Gastrocnemius medialis (tissue), 4 donors: ENCODE measurements around the gene OTOP2. TPM values are rescaled to one million over a fixed set of nuclear protein-coding genes. Genes with fewer than 3 reads are reported as not detected.
"Not testable (repeated sequence)": the region's sequence is repeated elsewhere in the genome, so short reads cannot be mapped to it uniquely, and the experiment has no call there.

Source experiments
- ATAC-seq, 2 donors: fragments of 150-250 bp; one replicate each; pipeline ENCODE4 v1.9.1; 2016
- DNase-seq, 2 donors: peaks; one replicate each; pipeline ENCODE4 v3.0.0-alpha.2; 2019
- H3K27ac ChIP-seq, 4 donors: fragments of 200-600 bp; sonication (generic); 1 replicate in 1 of 4; 2 replicates in 3 of 4; pipeline ENCODE4 v1.5.1; 2016 to 2018; ENCODE audit warnings: mild to moderate bottlenecking in 2 of 4, moderate library complexity in 1 of 4
- H3K27me3 ChIP-seq, 3 donors: fragments of 200-600 bp; sonication (generic) in 2 of 3; 1 replicate in 1 of 3; 2 replicates in 2 of 3; pipeline versions ENCODE4 v1.5.1 to v1.6.0; 2016 to 2019; ENCODE audit warnings: mild to moderate bottlenecking in 1 of 3, moderate library complexity in 1 of 3
- H3K36me3 ChIP-seq, 2 donors: fragments of 200-600 bp; sonication (generic) in 1 of 2; one replicate each; pipeline ENCODE4 v1.5.1; 2017 to 2018
- H3K4me1 ChIP-seq, 2 donors: fragments of 200-600 bp; sonication (generic) in 1 of 2; one replicate each; pipeline ENCODE4 v1.5.1; 2016 to 2017; ENCODE audit warnings: mild to moderate bottlenecking in 2 of 2
- H3K4me3 ChIP-seq, 4 donors: fragments of 200-600 bp; sonication (generic) in 3 of 4; 1 replicate in 1 of 4; 2 replicates in 3 of 4; pipeline ENCODE4 v1.5.1; 2016 to 2019; ENCODE audit warnings: mild to moderate bottlenecking in 2 of 4
- H3K9me3 ChIP-seq, 3 donors: fragments of 200-600 bp; sonication (generic) in 2 of 3; 1 replicate in 1 of 3; 2 replicates in 2 of 3; pipeline ENCODE4 v1.5.1; 2016 to 2019
- CTCF ChIP-seq, 5 experiments: fragments of 450-650 bp in 3 of 5; fragments of 200-600 bp in 2 of 5; sonication (generic) in 2 of 5; IDR thresholded peaks in 4 of 5; conservative IDR thresholded peaks in 1 of 5; 1 replicate in 4 of 5; 2 replicates in 1 of 5; pipeline ENCODE4 v1.5.1; 2016 to 2019; ENCODE audit warnings: antibody characterized with exemption in 5 of 5, mild to moderate bottlenecking in 3 of 5, moderate library complexity in 3 of 5
- POLR2A ChIP-seq, 2 donors: fragments of 450-650 bp; IDR thresholded peaks; one replicate each; pipeline ENCODE4 v1.6.1; 2017; ENCODE audit warnings: antibody characterized with exemption in 2 of 2, mild to moderate bottlenecking in 2 of 2, moderate library complexity in 2 of 2
- in situ Hi-C, 4 donors: fragments of 200-750 bp; cut with MboI; loops; one replicate each; pipeline versions ENCODE4 v1.15.0 to v1.8.0; 2017; ENCODE audit warnings: low sequenced_read_pairs in 4 of 4
- intact Hi-C: fragments of 100-400 bp; cut with DNase I; formaldehyde crosslinking; loops from one replicate; pipeline ENCODE4 v1.15.1; 2023; ENCODE audit warnings: low total_unique reads
- total RNA-seq, 4 donors: library from RNA; depleted of rRNA; stranded (reverse); fragments of >200 nt; gene quantifications; one replicate each; pipeline versions ENCODE4 v1.1.0 to v1.2.3, GENCODE V29; 2016

OTOP2 gene
- total RNA-seq, 4 donors from 2014 or later, result 0.19 TPM; not detected in 3

- H3K4me3 ChIP-seq, result no peak overlapping the region
- H3K27me3 ChIP-seq, result peaks cover 3 to 23% (median 10%) of the 10 kb centered on the region in 3 donors
- H3K9me3 ChIP-seq, result no peaks in the 10 kb centered on the region
- intact Hi-C loops, result no loop called here
- no peak for TF ChIP-seq CTCF (IDR thresholded peaks at IDR 0.05 in 4 of 5, conservative IDR thresholded peaks at IDR 0.05 in 1 of 5)
- TF ChIP-seq POLR2A (IDR thresholded peaks at IDR 0.05), result no peak
- in situ Hi-C loops, result no loop called here
- H3K36me3 ChIP-seq, result no peaks in the 10 kb centered on the region
- H3K27ac ChIP-seq, result no peak overlapping the region
- H3K4me1 ChIP-seq, result peaks cover 6 to 13% of the 10 kb centered on the region in 2 donors
- DNase-seq (no peak), ATAC-seq (no peak)
These were observed 54.2 kb downstream of the OTOP2 start for GRCh38 chr17:74978240-74978639.

DNA sequence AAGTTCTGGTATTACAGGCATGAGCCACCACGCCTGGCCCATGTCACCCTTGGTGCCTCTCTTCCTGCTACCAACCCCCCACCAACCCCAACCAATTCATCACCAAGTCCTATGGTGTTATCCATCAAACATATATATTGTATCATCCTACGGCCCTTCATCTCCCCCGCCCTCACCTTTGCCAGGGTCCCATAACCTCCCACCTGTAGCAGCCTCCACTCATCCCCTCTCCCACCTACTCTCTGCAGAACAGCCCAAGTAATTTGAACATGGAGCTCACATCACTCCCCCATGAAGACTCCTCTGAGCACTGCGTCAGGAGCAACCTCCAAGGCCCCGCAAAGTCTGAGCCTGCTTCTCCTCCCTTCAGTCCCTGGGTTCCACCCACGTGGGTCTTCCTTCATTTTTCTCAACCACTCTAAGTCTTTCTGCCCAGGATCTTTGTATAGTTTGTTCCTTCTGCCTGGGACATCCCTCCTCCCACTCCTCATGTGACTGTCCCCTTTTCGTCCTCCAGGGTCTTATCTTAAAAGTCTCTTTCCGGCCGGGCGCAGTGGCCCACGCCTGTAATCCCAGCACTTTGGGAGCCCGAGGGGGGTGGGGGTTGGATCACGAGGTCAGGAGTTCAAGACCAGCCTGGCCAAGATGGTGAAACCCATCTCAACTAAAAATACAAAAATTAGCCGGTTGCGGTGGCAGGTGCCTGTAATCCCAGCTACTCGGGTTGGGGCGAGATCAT is 55.5 kb downstream of the OTOP2 start:
- no peak overlapping the region for H3K4me3 ChIP-seq
- H3K36me3 ChIP-seq, result no peaks in the 10 kb centered on the region
- H3K4me1 ChIP-seq, result peaks cover 6 to 13% of the 10 kb centered on the region in 2 donors
- ATAC-seq (no peak), DNase-seq (no peak)
- H3K27me3 ChIP-seq, result peaks cover 0 to 24% (median 5%) of the 10 kb centered on the region in 3 donors
- in situ Hi-C loops (no loop called here), intact Hi-C loops (no loop called here)
- H3K9me3 ChIP-seq, result no peaks in the 10 kb centered on the region
- TF ChIP-seq POLR2A (IDR thresholded peaks at IDR 0.05) (no peak), CTCF (IDR thresholded peaks at IDR 0.05 in 4 of 5, conservative IDR thresholded peaks at IDR 0.05 in 1 of 5) (no peak)
- H3K27ac ChIP-seq, result no peak overlapping the region

- no peak for TF ChIP-seq CTCF (IDR thresholded peaks at IDR 0.05 in 4 of 5, conservative IDR thresholded peaks at IDR 0.05 in 1 of 5)
- TF ChIP-seq POLR2A (IDR thresholded peaks at IDR 0.05), result no peak
- Histone ChIP-seq H3K27me3 (peaks cover 3 to 24% (median 9%) of the 10 kb centered on the region in 3 donors), H3K4me1 (peaks cover 6 to 13% of the 10 kb centered on the region in 2 donors), H3K27ac (peak overlapping the region; percentile 66 to 79 (median 77)), H3K4me3 (peak overlapping the region; percentile 59 to 65 (median 62)), H3K9me3 (no peaks in the 10 kb centered on the region), H3K36me3 (no peaks in the 10 kb centered on the region)
- intact Hi-C loops, result no loop called here
- ATAC-seq, result peak in 1 of 2 donors; percentile 19
- no peak for DNase-seq
- in situ Hi-C loops, result no loop called here
These were observed 57.4 kb downstream of the OTOP2 start for GRCh38 chr17:74981318-74981978.

- intact Hi-C loops, result no loop called here
- TF ChIP-seq POLR2A (IDR thresholded peaks at IDR 0.05) (peak; percentile 38 to 52), CTCF (IDR thresholded peaks at IDR 0.05 in 4 of 5, conservative IDR thresholded peaks at IDR 0.05 in 1 of 5) (no peak)
- in situ Hi-C loops, result no loop called here
These were observed 58.0 kb downstream of the OTOP2 start for GRCh38 chr17:74981979-74982662.

DNA sequence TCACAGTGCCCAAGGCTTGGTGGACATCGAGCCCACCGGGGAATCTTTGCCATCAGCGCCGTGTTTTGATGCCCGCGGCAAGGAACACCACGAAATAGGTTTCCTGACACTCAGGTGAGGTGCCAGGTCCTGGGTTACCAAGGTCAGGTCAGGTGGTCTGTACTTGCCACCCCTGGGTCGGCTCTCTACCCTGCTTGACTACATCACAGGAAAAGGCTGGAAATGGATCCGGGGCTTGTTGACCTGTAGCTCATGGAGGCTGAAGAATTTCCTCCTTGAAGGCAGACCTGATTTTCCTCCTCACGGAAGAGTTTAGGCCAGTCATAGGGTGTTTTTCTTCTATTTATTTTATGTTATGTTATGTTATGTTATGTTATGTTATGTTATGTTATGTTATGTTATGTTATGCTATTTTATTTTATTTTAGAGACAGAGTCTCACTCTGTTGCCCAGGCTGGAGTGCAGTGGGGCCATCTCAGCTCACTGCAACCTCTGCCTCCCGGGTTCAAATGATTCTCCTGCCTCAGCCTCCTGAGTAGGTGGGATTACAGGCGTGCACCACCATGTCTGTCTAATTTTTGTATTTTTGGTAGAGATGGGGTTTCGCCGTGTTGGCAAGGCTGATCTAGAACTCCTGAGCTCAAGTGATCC is 58.7 kb downstream of the OTOP2 start:
- peak overlapping the region; percentile 66 to 79 (median 77) for H3K27ac ChIP-seq
- in situ Hi-C loops, ATAC-seq, DNase-seq, H3K9me3 ChIP-seq, intact Hi-C loops, H3K36me3 ChIP-seq: not testable (repeated sequence)
- H3K27me3 ChIP-seq, result peaks cover 3 to 24% (median 9%) of the 10 kb centered on the region in 3 donors
- H3K4me1 ChIP-seq, result peaks cover 12 to 18% of the 10 kb centered on the region in 2 donors
- peak overlapping the region; percentile 59 to 65 (median 62) for H3K4me3 ChIP-seq

More at GRCh38 chr17:74981979-74982662, 58.0 kb downstream of the OTOP2 start:
- H3K4me3 ChIP-seq, result peak overlapping the region; percentile 59 to 65 (median 62)
- H3K36me3 ChIP-seq, result no peaks in the 10 kb centered on the region
- ATAC-seq, result peak; percentile 62 to 67
- H3K27me3 ChIP-seq, result peaks cover 3 to 24% (median 9%) of the 10 kb centered on the region in 3 donors
- H3K27ac ChIP-seq, result peak overlapping the region; percentile 66 to 79 (median 77)
- H3K4me1 ChIP-seq, result peaks cover 11 to 17% of the 10 kb centered on the region in 2 donors
- H3K9me3 ChIP-seq, result no peaks in the 10 kb centered on the region
- DNase-seq, result no peak
